OCI-LY3 (cell line): Measurements from ENCODE around the gene SERGEF.

Source experiments
- H2AFZ ChIP-seq: fragments of 200-600, 300-600 bp; shearing (Covaris generic); 2 replicates; pipeline ENCODE4 v1.6.0; 2014; ENCODE audit warnings: antibody characterized with exemption, low read depth, low read length
- H3K27ac ChIP-seq: fragments of 200-600, 300-600 bp; sonication (generic); 2 replicates; pipeline ENCODE4 v1.5.1; 2014; ENCODE audit warnings: mild to moderate bottlenecking, low read length, moderate library complexity, mixed read lengths
- H3K27me3 ChIP-seq: fragments of 200-600, 300-600 bp; sonication (generic); 2 replicates; pipeline ENCODE4 v1.6.1; 2014; ENCODE audit warnings: low read depth, low read length, mixed read lengths
- H3K36me3 ChIP-seq: fragments of 200-600, 300-600 bp; sonication (generic); replicated peaks from 2 replicates; pipeline ENCODE3; 2014; ENCODE audit warnings: low read depth, low read length, mixed read lengths
- H3K4me1 ChIP-seq: fragments of 300-600, 200-600 bp; sonication (generic); 2 replicates; pipeline ENCODE4 v1.6.1; 2014; ENCODE audit warnings: low read length, mixed read lengths
- H3K4me2 ChIP-seq: fragments of 200-600, 300-600 bp; sonication (generic); 2 replicates; pipeline ENCODE4 v1.6.1; 2014; ENCODE audit warnings: low read length, mixed read lengths
- H3K4me3 ChIP-seq: fragments of 300-600, 200-600 bp; sonication (generic); 2 replicates; pipeline ENCODE4 v1.5.1; 2014; ENCODE audit warnings: antibody characterized with exemption, mild to moderate bottlenecking, low read length, moderate library complexity
- H3K79me2 ChIP-seq: fragments of 300-600, 200-600 bp; shearing (Covaris generic); 2 replicates; pipeline ENCODE4 v1.6.1; 2014; ENCODE audit warnings: mild to moderate bottlenecking, low read length, mixed read lengths
- H3K9ac ChIP-seq: fragments of 300-600, 200-600 bp; shearing (Covaris generic); 2 replicates; pipeline ENCODE4 v1.6.0; 2014; ENCODE audit warnings: mild to moderate bottlenecking, low read length, moderate library complexity
- H3K9me3 ChIP-seq: fragments of 200-600, 300-600 bp; shearing (Covaris generic); 2 replicates; pipeline ENCODE4 v1.6.1; 2014; ENCODE audit warnings: low read length, mixed read lengths; ENCODE audit not compliant: insufficient read depth
- H4K20me1 ChIP-seq: fragments of 200-600, 300-600 bp; sonication (generic); 2 replicates; pipeline ENCODE4 v1.6.1; 2016; ENCODE audit warnings: low read length, mixed read lengths; ENCODE audit not compliant: insufficient read depth
- CTCF ChIP-seq: fragments of 200-600, 300-600 bp; sonication (generic); IDR thresholded peaks from 2 replicates; pipeline ENCODE4 v1.5.1; 2014; ENCODE audit warnings: antibody characterized with exemption, low read length, low read depth
- EZH2phosphoT487 ChIP-seq: fragments of 200-600 bp; shearing (Covaris generic); IDR thresholded peaks from 2 replicates; pipeline ENCODE4 v1.6.1; 2018; ENCODE audit warnings: antibody characterized with exemption, mixed run types, low read depth

Gene SERGEF

GRCh38 chr11:17741487-17741886, 271.4 kb downstream of the SERGEF start:
- Histone ChIP-seq H3K27me3 (no peaks in the 10 kb centered on the region), H2AFZ (no peak overlapping the region), H3K4me3 (no peak overlapping the region), H3K79me2 (no peaks in the 10 kb centered on the region), H4K20me1 (no peaks in the 10 kb centered on the region), H3K27ac (no peak overlapping the region), H3K4me1 (no peaks in the 10 kb centered on the region), H3K9ac (no peak overlapping the region), H3K36me3 (no peaks in the 10 kb centered on the region), H3K4me2 (no peak overlapping the region), H3K9me3 (no peaks in the 10 kb centered on the region)
- no peak for TF ChIP-seq EZH2phosphoT487
- no peak for TF ChIP-seq CTCF

GRCh38 chr11:17740649-17741235, 272.1 kb downstream of the SERGEF start:
- Histone ChIP-seq H2AFZ (no peak overlapping the region), H3K36me3 (no peaks in the 10 kb centered on the region), H3K9me3 (no peaks in the 10 kb centered on the region), H3K27me3 (no peaks in the 10 kb centered on the region), H3K27ac (no peak overlapping the region), H3K4me2 (no peak overlapping the region), H3K4me3 (no peak overlapping the region), H3K9ac (no peak overlapping the region), H4K20me1 (no peaks in the 10 kb centered on the region), H3K4me1 (no peaks in the 10 kb centered on the region), H3K79me2 (no peaks in the 10 kb centered on the region)
- TF ChIP-seq EZH2phosphoT487 (no peak), CTCF (no peak)

GRCh38 chr11:17739945-17740338, 272.9 kb downstream of the SERGEF start:
- H3K4me3 ChIP-seq, result no peak overlapping the region
- H3K79me2 ChIP-seq, result no peaks in the 10 kb centered on the region
- H3K9me3 ChIP-seq, result no peaks in the 10 kb centered on the region
- TF ChIP-seq EZH2phosphoT487, result no peak
- TF ChIP-seq CTCF, result no peak
- no peak overlapping the region for H2AFZ ChIP-seq
- H3K4me2 ChIP-seq, result no peak overlapping the region
- H3K36me3 ChIP-seq, result no peaks in the 10 kb centered on the region
- no peak overlapping the region for H3K9ac ChIP-seq
- H3K4me1 ChIP-seq, result no peaks in the 10 kb centered on the region
- H3K27me3 ChIP-seq, result no peaks in the 10 kb centered on the region
- H3K27ac ChIP-seq, result no peak overlapping the region
- no peaks in the 10 kb centered on the region for H4K20me1 ChIP-seq

GRCh38 chr11:17738151-17738973, 274.5 kb downstream of the SERGEF start:
- no peak overlapping the region for H3K4me2 ChIP-seq
- H3K4me3 ChIP-seq, result no peak overlapping the region
- no peak overlapping the region for H3K27ac ChIP-seq
- H3K9me3 ChIP-seq, result no peaks in the 10 kb centered on the region
- no peaks in the 10 kb centered on the region for H3K27me3 ChIP-seq
- no peak for TF ChIP-seq EZH2phosphoT487
- TF ChIP-seq CTCF, result no peak
- H3K4me1 ChIP-seq, result no peaks in the 10 kb centered on the region
- no peaks in the 10 kb centered on the region for H3K36me3 ChIP-seq
- H2AFZ ChIP-seq, result no peak overlapping the region
- no peak overlapping the region for H3K9ac ChIP-seq
- H4K20me1 ChIP-seq, result no peaks in the 10 kb centered on the region
- no peaks in the 10 kb centered on the region for H3K79me2 ChIP-seq
